H1 (cell line): ENCODE results near the gene CDHR2. TPM values are rescaled to one million over a fixed set of nuclear protein-coding genes. Genes with fewer than 3 reads are reported as not detected.

ENCODE experiments used
- ATF3 ChIP-seq: IDR thresholded peaks from 2 replicates; pipeline ENCODE4 v1.6.1; 2011; ENCODE audit warnings: low read depth, mild to moderate bottlenecking, low read length; ENCODE audit not compliant: insufficient read depth
- CTCF ChIP-seq, 3 experiments: IDR thresholded peaks; 1 replicate in 2 of 3; 2 replicates in 1 of 3; pipeline versions ENCODE4 v1.5.1 to v1.6.1; 2011; ENCODE audit warnings: low read length in 3 of 3, mild to moderate bottlenecking in 3 of 3, inconsistent platforms in 2 of 3, low read depth in 1 of 3, moderate library complexity in 1 of 3; ENCODE audit not compliant: insufficient read depth in 1 of 3; ENCODE audit errors: control extremely low read depth in 1 of 3
- E2F6 ChIP-seq: IDR thresholded peaks from 2 replicates; pipeline ENCODE4 v1.6.1; 2012; ENCODE audit warnings: inconsistent platforms
- polyA plus RNA-seq, 7 experiments: library from polyadenylated mRNA; depleted of rRNA in 3 of 7; stranded (reverse) in 5 of 7; unstranded in 2 of 7; fragments of >200 nt in 5 of 7; fragments of 200-250 nt in 2 of 7; gene quantifications; 1 replicate in 5 of 7; 2 replicates in 1 of 7; 4 replicates in 1 of 7; pipeline versions ENCODE4 v1.2.1 to v1.2.3, GENCODE V29; 2011 to 2013; ENCODE audit warnings: missing spikeins in 2 of 7, mixed read lengths in 2 of 7
- total RNA-seq: library from RNA; stranded (reverse); fragmentation: NEBNext Ultra II Directional; extraction: Animal tissue kit (Norgen Biotek cat#: 25700); gene quantifications from 2 replicates; pipeline ENCODE4 v1.2.1, GENCODE V29; 2021

Gene CDHR2
- total and polyA plus RNA-seq, 2 of the 8 experiments (the other 6 are each of a cell fraction or from before 2014, with no cell fraction given), result 0.02 to 0.43 TPM

DNA sequence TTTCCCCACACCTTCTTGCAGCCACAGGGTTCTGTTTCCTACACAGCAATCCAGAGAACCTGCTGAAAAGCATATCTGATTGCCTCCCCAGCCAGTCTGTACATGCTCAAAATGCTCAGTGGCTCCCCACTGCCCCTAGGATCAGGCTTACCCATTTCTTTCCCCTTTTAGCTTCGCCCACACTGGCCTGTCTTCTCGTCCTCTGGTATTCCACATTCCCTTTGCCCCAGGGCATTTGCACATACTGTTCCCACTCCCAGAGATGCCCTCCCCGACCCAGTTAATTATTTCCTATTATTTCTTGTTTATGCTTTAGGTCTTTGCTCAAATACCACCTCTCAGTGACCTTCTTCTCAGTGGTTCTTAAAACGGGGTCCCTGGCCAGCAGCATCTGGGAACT is 91.5 kb downstream of the CDHR2 start (continued):
- TF ChIP-seq CTCF (IDR thresholded peaks at IDR 0.05; ENCODE audit: control extremely low read depth in 1 of 3, insufficient read depth in 1 of 3, low read depth in 1 of 3, low read length in 3 of 3) (no peak), ATF3 (no peak), E2F6 (no peak)
